Stimulated activated CD8-positive, alpha-beta memory T cell treated with anti-CD3 and anti-CD28 coated beads, Interleukin-15, amount 100 ng/mL, for 24 hours (primary cell): ENCODE measurements around the gene CELA3A.
"Not testable (repeated sequence)": the region's sequence is repeated elsewhere in the genome, so short reads cannot be mapped to it uniquely, and the experiment has no call there.

Source experiments
- DNase-seq: peaks from one replicate; pipeline ENCODE4 v3.0.0-alpha.2; 2020; ENCODE audit warnings: low read depth

The CELA3A gene, protein sequence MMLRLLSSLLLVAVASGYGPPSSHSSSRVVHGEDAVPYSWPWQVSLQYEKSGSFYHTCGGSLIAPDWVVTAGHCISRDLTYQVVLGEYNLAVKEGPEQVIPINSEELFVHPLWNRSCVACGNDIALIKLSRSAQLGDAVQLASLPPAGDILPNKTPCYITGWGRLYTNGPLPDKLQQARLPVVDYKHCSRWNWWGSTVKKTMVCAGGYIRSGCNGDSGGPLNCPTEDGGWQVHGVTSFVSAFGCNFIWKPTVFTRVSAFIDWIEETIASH

GRCh38 chr1:22001409-22001808 is at the start of gene CELA3A:
CELA3A (plus strand) TSS chr1:22001657; CDS start chr1:22001675, 18 bp downstream.
- DNase-seq, result no peak

- DNase-seq, result no peak
These were observed 48.5 kb upstream of the CELA3A start for GRCh38 chr1:21952786-21953520.

GRCh38 chr1:21955058-21955457 is 46.4 kb upstream of the CELA3A start:
- DNase-seq, result no peak

DNA sequence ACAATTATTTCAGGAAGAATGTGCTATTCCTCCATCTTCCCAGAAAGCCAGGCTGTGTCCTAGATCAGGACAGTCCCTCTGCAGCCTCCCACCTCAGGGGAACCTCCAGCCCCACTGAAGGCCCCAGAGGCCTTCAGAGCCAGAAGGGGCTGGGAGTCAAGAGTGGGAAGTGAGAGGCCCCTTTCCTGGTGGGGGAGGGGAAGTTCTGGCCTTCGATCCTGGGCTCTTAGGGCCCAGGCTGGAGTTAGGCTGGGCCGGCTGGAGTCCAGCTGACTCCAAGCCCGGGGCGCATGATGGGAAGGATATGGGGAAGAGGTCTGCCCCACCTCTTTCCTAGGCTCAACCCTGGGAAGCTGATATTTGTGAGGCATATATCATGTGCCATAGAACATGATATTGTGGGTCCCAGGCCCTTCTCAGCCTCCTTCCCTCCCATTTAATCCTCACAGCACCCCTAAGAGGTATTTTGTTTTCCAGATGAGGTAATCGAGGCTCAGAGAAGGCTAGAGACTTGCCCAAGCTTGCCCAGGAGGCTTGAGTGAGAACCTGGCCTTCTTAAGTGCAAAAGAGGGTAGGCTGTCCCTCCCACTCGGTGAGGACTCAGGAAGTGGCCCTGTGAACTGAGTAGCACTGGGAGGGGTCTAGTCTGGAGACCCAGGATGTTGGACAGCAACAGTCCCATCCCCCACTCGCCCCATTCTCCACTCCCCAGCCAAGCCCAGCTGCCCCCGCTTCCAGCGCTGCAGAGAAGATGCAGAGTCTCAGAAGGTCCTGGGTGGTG is 45.8 kb upstream of the CELA3A start:
- no peak for DNase-seq

GRCh38 chr1:21956720-21957552 is 44.5 kb upstream of the CELA3A start:
- DNase-seq, result no peak

GRCh38 chr1:21961337-21961736 is 40.1 kb upstream of the CELA3A start:
- DNase-seq, result no peak

- DNase-seq, result no peak
These were observed 39.7 kb upstream of the CELA3A start for GRCh38 chr1:21961799-21962198.

GRCh38 chr1:21963477-21964217 is 37.8 kb upstream of the CELA3A start:
- DNase-seq, result peak; percentile 57

- DNase-seq, result no peak
These were observed 35.0 kb upstream of the CELA3A start for GRCh38 chr1:21966247-21967000.

DNA sequence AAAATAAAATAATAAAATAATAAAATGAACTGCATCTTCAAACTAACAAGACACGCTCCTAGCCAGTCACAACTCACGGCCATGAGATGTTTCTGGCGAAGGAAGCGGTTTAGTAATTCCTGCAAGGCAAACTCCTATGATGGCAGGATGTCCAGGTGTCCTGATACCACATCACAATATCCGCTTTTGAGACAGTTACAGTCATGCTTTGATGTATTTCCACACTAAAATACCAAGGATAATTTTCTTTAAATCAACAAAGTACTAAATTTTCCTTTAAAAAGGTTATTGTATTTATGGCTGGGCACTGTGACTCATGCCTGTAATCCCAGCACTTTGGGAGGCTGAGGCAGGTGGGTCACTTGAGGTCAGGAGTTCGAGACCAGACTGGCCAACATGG is 34.2 kb upstream of the CELA3A start:
- DNase-seq, result not testable (repeated sequence)

- DNase-seq, result not testable (repeated sequence)
These were observed 32.4 kb upstream of the CELA3A start for GRCh38 chr1:21969066-21969465.

GRCh38 chr1:21970523-21970922 is 30.9 kb upstream of the CELA3A start:
- DNase-seq, result not testable (repeated sequence)

- not testable (repeated sequence) for DNase-seq
These were observed 28.4 kb upstream of the CELA3A start for GRCh38 chr1:21972973-21973441.

GRCh38 chr1:21973948-21974347 is 27.5 kb upstream of the CELA3A start:
- DNase-seq, result not testable (repeated sequence)

GRCh38 chr1:21974699-21975098 is 26.8 kb upstream of the CELA3A start:
- DNase-seq, result not testable (repeated sequence)

GRCh38 chr1:21975296-21975695 is 26.2 kb upstream of the CELA3A start:
- DNase-seq, result not testable (repeated sequence)

DNA sequence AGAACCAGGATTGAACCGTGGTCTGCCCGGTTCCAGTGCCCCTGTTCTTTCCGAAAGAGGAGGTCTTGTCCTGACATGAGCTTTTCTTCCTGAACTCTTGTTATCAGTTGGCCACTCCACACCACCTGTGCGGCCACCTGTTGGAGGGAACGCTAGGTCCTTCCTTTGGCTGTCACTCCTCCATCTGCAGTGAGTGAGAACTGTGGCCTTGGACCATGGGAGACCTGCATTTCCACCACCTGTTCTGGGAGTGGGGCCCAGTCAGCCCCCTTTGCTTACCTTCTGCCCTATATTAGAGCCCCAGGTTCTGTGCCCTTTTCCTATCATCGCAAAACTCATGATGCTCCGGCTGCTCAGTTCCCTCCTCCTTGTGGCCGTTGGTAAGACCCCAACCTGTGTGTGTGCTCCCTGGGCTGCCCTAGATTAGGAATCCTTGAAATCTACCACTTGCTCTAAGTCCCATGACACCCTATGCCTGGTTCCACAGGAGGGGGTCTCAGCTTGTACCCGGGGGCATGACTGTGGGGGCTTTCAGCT is 24.7 kb upstream of the CELA3A start, which contains the start of gene CELA3B:
Gene CELA3B (plus strand): TSS at position 320 of the 537 bp plus-strand sequence. CDS start 18 bp downstream, at position 338.
- DNase-seq, result not testable (repeated sequence)

- DNase-seq, result not testable (repeated sequence)
These were observed 23.2 kb upstream of the CELA3A start for GRCh38 chr1:21978209-21978608.

DNA sequence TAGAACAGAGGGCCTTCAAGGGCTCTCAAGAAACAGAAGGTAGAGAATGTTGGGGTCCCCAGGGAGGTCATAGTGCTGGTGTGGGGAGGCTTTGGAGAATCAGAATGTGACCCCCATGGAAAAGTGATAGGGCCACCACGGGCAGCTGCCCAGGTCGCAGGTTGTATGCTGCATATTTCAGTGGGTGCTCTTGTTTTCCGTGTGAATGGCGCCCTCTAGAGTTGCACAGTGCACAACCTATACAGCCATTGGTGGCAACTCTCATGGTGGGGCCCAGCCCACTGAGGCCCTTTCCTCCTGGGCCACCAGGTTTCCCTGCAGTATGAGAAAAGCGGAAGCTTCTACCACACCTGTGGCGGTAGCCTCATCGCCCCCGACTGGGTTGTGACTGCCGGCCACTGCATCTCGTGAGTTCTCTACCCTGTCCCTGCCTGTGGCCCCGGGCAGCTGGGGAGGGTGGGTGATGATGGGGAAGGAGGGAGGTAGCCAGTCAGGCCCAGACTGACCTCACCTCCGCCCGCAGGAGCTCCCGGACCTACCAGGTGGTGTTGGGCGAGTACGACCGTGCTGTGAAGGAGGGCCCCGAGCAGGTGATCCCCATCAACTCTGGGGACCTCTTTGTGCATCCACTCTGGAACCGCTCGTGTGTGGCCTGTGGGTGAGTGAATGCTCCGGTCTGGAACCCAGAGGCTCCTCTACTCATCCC is 20.8 kb upstream of the CELA3A start:
- DNase-seq, result not testable (repeated sequence)
